Esophagus muscularis mucosa (tissue), 3 donors: ENCODE data around the gene NIPBL.

Source experiments
- CTCF ChIP-seq, 3 experiments: fragments of 200-600 bp in 2 of 3; fragments of 450-650 bp in 1 of 3; sonication (generic) in 2 of 3; IDR thresholded peaks; one replicate each; pipeline ENCODE4 v1.5.1; 2017 to 2019; ENCODE audit warnings: antibody characterized with exemption in 3 of 3, mild to moderate bottlenecking in 2 of 3, moderate library complexity in 1 of 3
- POLR2AphosphoS5 ChIP-seq, 2 donors: sonication (generic); formaldehyde crosslinking; IDR thresholded peaks; one replicate each; pipeline ENCODE4 v1.6.1; 2017; ENCODE audit warnings: antibody characterized with exemption in 2 of 2

GRCh38 chr5:36928947-36929346 lies 52.4 kb downstream of the NIPBL start:
- TF ChIP-seq POLR2AphosphoS5 (IDR thresholded peaks at IDR 0.05) (no peak), CTCF (IDR thresholded peaks at IDR 0.05) (no peak)
